ENCODE data around the gene PLXNA2.

GRCh38 chr1:208038303-208038702, 205.9 kb downstream of the PLXNA2 start:
- TF ChIP-seq, protein P1, sequence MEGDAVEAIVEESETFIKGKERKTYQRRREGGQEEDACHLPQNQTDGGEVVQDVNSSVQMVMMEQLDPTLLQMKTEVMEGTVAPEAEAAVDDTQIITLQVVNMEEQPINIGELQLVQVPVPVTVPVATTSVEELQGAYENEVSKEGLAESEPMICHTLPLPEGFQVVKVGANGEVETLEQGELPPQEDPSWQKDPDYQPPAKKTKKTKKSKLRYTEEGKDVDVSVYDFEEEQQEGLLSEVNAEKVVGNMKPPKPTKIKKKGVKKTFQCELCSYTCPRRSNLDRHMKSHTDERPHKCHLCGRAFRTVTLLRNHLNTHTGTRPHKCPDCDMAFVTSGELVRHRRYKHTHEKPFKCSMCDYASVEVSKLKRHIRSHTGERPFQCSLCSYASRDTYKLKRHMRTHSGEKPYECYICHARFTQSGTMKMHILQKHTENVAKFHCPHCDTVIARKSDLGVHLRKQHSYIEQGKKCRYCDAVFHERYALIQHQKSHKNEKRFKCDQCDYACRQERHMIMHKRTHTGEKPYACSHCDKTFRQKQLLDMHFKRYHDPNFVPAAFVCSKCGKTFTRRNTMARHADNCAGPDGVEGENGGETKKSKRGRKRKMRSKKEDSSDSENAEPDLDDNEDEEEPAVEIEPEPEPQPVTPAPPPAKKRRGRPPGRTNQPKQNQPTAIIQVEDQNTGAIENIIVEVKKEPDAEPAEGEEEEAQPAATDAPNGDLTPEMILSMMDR (IDR thresholded peaks at IDR 0.05; ENCODE audit: insufficient read depth, low read depth, low read length): no peak
- no peak for TF ChIP-seq EZH2 (IDR thresholded peaks at IDR 0.05; ENCODE audit: insufficient read depth, low read length)

All from astrocyte (in vitro differentiated cells and primary cell).